ENCODE measurements around the gene ADAMTS2. TPM values are rescaled to one million over a fixed set of nuclear protein-coding genes. Genes with fewer than 3 reads are reported as not detected.

The ADAMTS2 gene
- total and polyA plus RNA-seq, 7 experiments from 2014 or later: not detected

GRCh38 chr5:179314606-179315355 lies 30.5 kb downstream of the ADAMTS2 start:
- Mint-ChIP-seq H3K9me3 (peaks cover 0 to 4% (median 0%) of the 10 kb centered on the region in 11 donors), H3K36me3 (peaks cover 0 to 3% (median 0%) of the 10 kb centered on the region in 5 donors), H3K27me3 (peaks cover 0 to 9% (median 0%) of the 10 kb centered on the region in 5 donors), H3K27ac (no peak overlapping the region), H3K4me3 (no peak overlapping the region), H3K4me1 (no peaks in the 10 kb centered on the region)
- no peak for ATAC-seq
- ChIA-PET POLR2A (no interaction called here), CTCF (no interaction called here)
- intact Hi-C loops (cut with micrococcal nuclease): no loop called here
- DNase-seq: no peak
- H3K27me3 ChIP-seq (ENCODE audit: control insufficient read depth in 2 of 2, insufficient read depth in 2 of 2, low read length in 2 of 2): no peaks in the 10 kb centered on the region
- no peak overlapping the region for H3K4me3 ChIP-seq (ENCODE audit: low read length)
- no peaks in the 10 kb centered on the region for H3K9me3 ChIP-seq (ENCODE audit: control insufficient read depth in 2 of 3, low read length in 3 of 3)
- H3K27ac ChIP-seq (ENCODE audit: low read depth, low read length): no peak overlapping the region
- H3K36me3 ChIP-seq (ENCODE audit: control insufficient read depth in 2 of 3, insufficient read depth in 3 of 3, low read length in 3 of 3): no peaks in the 10 kb centered on the region
- no peaks in the 10 kb centered on the region for H3K4me1 ChIP-seq (ENCODE audit: control insufficient read depth in 2 of 2, insufficient read depth in 2 of 2, low read length in 2 of 2)

- ATAC-seq (no peak), DNase-seq (no peak)
- H3K27ac ChIP-seq (ENCODE audit: low read depth, low read length): no peak overlapping the region
- intact Hi-C loops (cut with micrococcal nuclease): no loop called here
- H3K4me1 ChIP-seq (ENCODE audit: control insufficient read depth in 2 of 2, insufficient read depth in 2 of 2, low read length in 2 of 2): no peaks in the 10 kb centered on the region
- H3K9me3 ChIP-seq (ENCODE audit: control insufficient read depth in 2 of 3, low read length in 3 of 3): no peaks in the 10 kb centered on the region
- no peak overlapping the region for H3K4me3 ChIP-seq (ENCODE audit: low read length)
- Mint-ChIP-seq H3K4me1 (no peaks in the 10 kb centered on the region), H3K4me3 (no peak overlapping the region), H3K9me3 (peaks cover 0 to 2% (median 0%) of the 10 kb centered on the region in 11 donors), H3K36me3 (peaks cover 0 to 3% (median 0%) of the 10 kb centered on the region in 5 donors), H3K27me3 (peaks cover 0 to 10% (median 0%) of the 10 kb centered on the region in 5 donors), H3K27ac (no peak overlapping the region)
- POLR2A ChIA-PET: no interaction called here
- H3K27me3 ChIP-seq (ENCODE audit: control insufficient read depth in 2 of 2, insufficient read depth in 2 of 2, low read length in 2 of 2): no peaks in the 10 kb centered on the region
- H3K36me3 ChIP-seq (ENCODE audit: control insufficient read depth in 2 of 3, insufficient read depth in 3 of 3, low read length in 3 of 3): no peaks in the 10 kb centered on the region
- CTCF ChIA-PET: no interaction called here
Measured at GRCh38 chr5:179313849-179314521, 31.3 kb downstream of the ADAMTS2 start.

DNA sequence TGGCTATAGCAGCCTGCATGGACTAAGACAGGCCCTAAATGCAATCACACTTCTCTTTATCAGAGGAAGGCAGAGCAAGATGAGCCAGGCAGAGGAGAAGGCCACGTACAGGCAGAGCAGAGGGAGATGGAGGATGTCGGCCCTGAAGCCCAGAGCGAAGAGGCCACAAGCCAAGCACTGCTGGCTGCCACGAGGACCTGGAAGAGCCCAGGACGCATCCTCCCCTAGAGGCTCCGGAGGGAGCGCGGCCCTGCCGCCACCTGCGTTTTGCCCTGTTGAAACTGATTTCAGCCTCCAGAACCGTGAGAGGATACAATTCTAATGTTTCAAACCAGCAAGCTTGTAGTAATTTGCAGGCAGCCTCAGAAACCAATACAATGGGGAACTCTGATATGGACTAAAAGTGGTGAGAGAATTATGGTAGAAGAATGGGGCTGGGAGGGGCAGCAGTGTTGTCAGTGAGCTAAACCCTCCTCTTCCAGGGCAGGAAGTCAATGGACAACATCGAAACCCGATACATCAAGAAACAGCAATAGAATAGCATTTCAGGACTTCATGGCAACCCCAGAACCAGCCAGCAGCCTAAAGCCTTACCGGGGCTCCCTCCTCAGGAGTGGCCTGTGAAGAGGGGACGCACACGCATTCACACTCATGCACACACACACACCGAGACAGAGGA lies 32.6 kb downstream of the ADAMTS2 start:
- CTCF ChIA-PET: no interaction called here
- no peak overlapping the region for H3K4me3 Mint-ChIP-seq
- Histone ChIP-seq H3K9me3 (ENCODE audit: control insufficient read depth in 2 of 3, low read length in 3 of 3) (no peaks in the 10 kb centered on the region), H3K36me3 (ENCODE audit: control insufficient read depth in 2 of 3, insufficient read depth in 3 of 3, low read length in 3 of 3) (no peaks in the 10 kb centered on the region), H3K4me3 (ENCODE audit: low read length) (no peak overlapping the region), H3K27ac (ENCODE audit: low read depth, low read length) (no peak overlapping the region), H3K4me1 (ENCODE audit: control insufficient read depth in 2 of 2, insufficient read depth in 2 of 2, low read length in 2 of 2) (no peaks in the 10 kb centered on the region), H3K27me3 (ENCODE audit: control insufficient read depth in 2 of 2, insufficient read depth in 2 of 2, low read length in 2 of 2) (no peaks in the 10 kb centered on the region)
- peaks cover 0 to 6% (median 1%) of the 10 kb centered on the region in 11 donors for H3K9me3 Mint-ChIP-seq
- H3K27ac Mint-ChIP-seq: no peak overlapping the region
- H3K27me3 Mint-ChIP-seq: peaks cover 0 to 17% (median 0%) of the 10 kb centered on the region in 5 donors
- ATAC-seq: no peak
- H3K4me1 Mint-ChIP-seq: no peaks in the 10 kb centered on the region
- intact Hi-C loops (cut with micrococcal nuclease): no loop called here
- POLR2A ChIA-PET: no interaction called here
- peaks cover 0 to 5% (median 0%) of the 10 kb centered on the region in 5 donors for H3K36me3 Mint-ChIP-seq
- no peak for DNase-seq

- H3K27ac ChIP-seq (ENCODE audit: low read depth, low read length): no peak overlapping the region
- H3K4me3 ChIP-seq (ENCODE audit: low read length): no peak overlapping the region
- intact Hi-C loops (cut with micrococcal nuclease): no loop called here
- Mint-ChIP-seq H3K9me3 (peaks cover 0 to 8% (median 2%) of the 10 kb centered on the region in 11 donors), H3K4me3 (no peak overlapping the region), H3K4me1 (no peaks in the 10 kb centered on the region), H3K36me3 (peaks cover 0 to 7% (median 0%) of the 10 kb centered on the region in 5 donors), H3K27ac (no peak overlapping the region), H3K27me3 (peaks cover 0 to 20% (median 0%) of the 10 kb centered on the region in 5 donors)
- no peak for ATAC-seq
- DNase-seq: no peak
- ChIA-PET POLR2A (no interaction called here), CTCF (no interaction called here)
- no peaks in the 10 kb centered on the region for H3K36me3 ChIP-seq (ENCODE audit: control insufficient read depth in 2 of 3, insufficient read depth in 3 of 3, low read length in 3 of 3)
- H3K4me1 ChIP-seq (ENCODE audit: control insufficient read depth in 2 of 2, insufficient read depth in 2 of 2, low read length in 2 of 2): no peaks in the 10 kb centered on the region
- H3K9me3 ChIP-seq (ENCODE audit: control insufficient read depth in 2 of 3, low read length in 3 of 3): no peaks in the 10 kb centered on the region
- no peaks in the 10 kb centered on the region for H3K27me3 ChIP-seq (ENCODE audit: control insufficient read depth in 2 of 2, insufficient read depth in 2 of 2, low read length in 2 of 2)
Measured at GRCh38 chr5:179311581-179311980, 33.7 kb downstream of the ADAMTS2 start.

DNA sequence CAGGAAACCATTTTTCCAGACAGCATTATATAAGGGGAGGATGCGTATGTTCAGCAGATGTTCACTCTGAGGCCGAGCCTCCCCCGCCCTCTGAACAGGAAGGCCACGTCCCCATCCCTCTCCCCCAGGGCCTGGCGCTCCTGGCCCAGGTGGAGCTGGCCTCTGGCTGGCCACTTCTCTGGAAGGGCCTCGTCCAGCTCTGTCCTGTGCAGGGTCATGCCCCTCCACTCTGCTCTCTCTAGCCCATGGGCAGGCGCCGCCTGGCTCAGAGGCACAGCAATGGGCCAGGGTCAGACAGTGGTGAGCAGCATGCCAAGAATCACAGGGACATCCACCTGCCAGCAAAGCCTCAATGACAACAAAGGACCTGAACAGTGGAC lies 34.2 kb downstream of the ADAMTS2 start:
- H3K4me3 Mint-ChIP-seq: no peak overlapping the region
- no peak overlapping the region for H3K27ac Mint-ChIP-seq
- peaks cover 0 to 7% (median 0%) of the 10 kb centered on the region in 5 donors for H3K36me3 Mint-ChIP-seq
- peak; percentile 22 for ATAC-seq
- H3K27me3 ChIP-seq (ENCODE audit: control insufficient read depth in 2 of 2, insufficient read depth in 2 of 2, low read length in 2 of 2): no peaks in the 10 kb centered on the region
- peaks cover 0 to 12% (median 4%) of the 10 kb centered on the region in 11 donors for H3K9me3 Mint-ChIP-seq
- no peaks in the 10 kb centered on the region for H3K4me1 ChIP-seq (ENCODE audit: control insufficient read depth in 2 of 2, insufficient read depth in 2 of 2, low read length in 2 of 2)
- POLR2A ChIA-PET: no interaction called here
- peaks cover 0 to 18% (median 0%) of the 10 kb centered on the region in 5 donors for H3K27me3 Mint-ChIP-seq
- H3K9me3 ChIP-seq (ENCODE audit: control insufficient read depth in 2 of 3, low read length in 3 of 3): no peaks in the 10 kb centered on the region
- H3K4me3 ChIP-seq (ENCODE audit: low read length): no peak overlapping the region
- intact Hi-C loops (cut with micrococcal nuclease): no loop called here
- H3K4me1 Mint-ChIP-seq: no peaks in the 10 kb centered on the region
- CTCF ChIA-PET: no interaction called here
- no peak overlapping the region for H3K27ac ChIP-seq (ENCODE audit: low read depth, low read length)
- DNase-seq: no peak
- H3K36me3 ChIP-seq (ENCODE audit: control insufficient read depth in 2 of 3, insufficient read depth in 3 of 3, low read length in 3 of 3): no peaks in the 10 kb centered on the region

DNA sequence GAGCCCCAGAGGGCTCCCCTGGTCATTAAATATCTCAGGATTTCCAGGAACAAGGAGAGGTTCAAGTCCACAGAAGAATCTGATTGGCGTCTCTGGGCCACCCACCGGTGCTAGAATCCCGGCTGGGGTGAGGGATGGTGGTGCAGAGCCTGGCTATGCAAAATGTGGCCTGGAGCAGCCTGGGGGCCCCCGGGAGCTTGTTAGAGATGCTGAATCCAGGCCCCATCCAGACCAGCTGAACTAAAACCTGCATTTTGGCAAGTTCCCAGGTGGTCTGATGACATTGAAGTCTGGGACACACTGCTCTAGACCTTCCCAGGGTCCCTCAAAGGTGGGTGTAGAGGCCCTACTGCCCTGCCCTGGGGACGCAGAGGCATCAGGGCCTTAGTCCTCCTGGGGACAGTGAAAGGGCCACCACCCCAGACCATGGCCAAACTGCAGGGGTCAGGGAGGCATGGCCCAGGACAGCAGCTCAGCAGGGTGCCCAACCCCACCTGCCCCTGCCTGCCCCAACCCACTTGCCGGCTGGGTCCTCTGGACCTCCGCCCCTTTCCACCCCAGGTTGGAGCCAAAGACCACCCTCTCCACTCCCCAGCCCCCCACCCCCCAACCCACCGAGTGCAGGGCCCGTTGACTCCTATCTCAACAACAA lies 34.7 kb downstream of the ADAMTS2 start:
- Histone ChIP-seq H3K4me3 (ENCODE audit: low read length) (no peak overlapping the region), H3K4me1 (ENCODE audit: control insufficient read depth in 2 of 2, insufficient read depth in 2 of 2, low read length in 2 of 2) (no peaks in the 10 kb centered on the region), H3K9me3 (ENCODE audit: control insufficient read depth in 2 of 3, low read length in 3 of 3) (no peaks in the 10 kb centered on the region), H3K36me3 (ENCODE audit: control insufficient read depth in 2 of 3, insufficient read depth in 3 of 3, low read length in 3 of 3) (no peaks in the 10 kb centered on the region), H3K27ac (ENCODE audit: low read depth, low read length) (no peak overlapping the region), H3K27me3 (ENCODE audit: control insufficient read depth in 2 of 2, insufficient read depth in 2 of 2, low read length in 2 of 2) (no peaks in the 10 kb centered on the region)
- ChIA-PET POLR2A (no interaction called here), CTCF (no interaction called here)
- peaks cover 0 to 12% (median 5%) of the 10 kb centered on the region in 11 donors for H3K9me3 Mint-ChIP-seq
- H3K27ac Mint-ChIP-seq: no peak overlapping the region
- H3K4me1 Mint-ChIP-seq: no peaks in the 10 kb centered on the region
- DNase-seq: no peak
- no peak overlapping the region for H3K4me3 Mint-ChIP-seq
- ATAC-seq: peak; percentile 23
- intact Hi-C loops (cut with micrococcal nuclease): no loop called here
- peaks cover 0 to 13% (median 0%) of the 10 kb centered on the region in 5 donors for H3K27me3 Mint-ChIP-seq
- H3K36me3 Mint-ChIP-seq: peaks cover 0 to 7% (median 0%) of the 10 kb centered on the region in 5 donors

All from naive thymus-derived CD4-positive, alpha-beta T cell (primary cell).